ENCODE data around the gene NPIPA7. TPM values are rescaled to one million over a fixed set of nuclear protein-coding genes. Genes with fewer than 3 reads are reported as not detected.
"Not testable (repeated sequence)": the region's sequence is repeated elsewhere in the genome, so short reads cannot be mapped to it uniquely, and the experiment has no call there.

The NPIPA7 gene
- 10.0 TPM for polyA plus RNA-seq (2013, experiment 1 of 2)
- polyA plus RNA-seq (2013, experiment 2 of 2): 9.1 TPM

- no CpG with 5 or more reads among the region's 3 CpGs for WGBS
- not testable (repeated sequence) for H2AFZ ChIP-seq (ENCODE audit: low read depth, low read length); H3K14ac ChIP-seq (ENCODE audit: low read length in 2 of 2); H3K27me3 ChIP-seq (ENCODE audit: control insufficient read depth in 1 of 2, insufficient read depth in 1 of 2, low read length in 2 of 2); H2BK5ac ChIP-seq (ENCODE audit: low read depth, low read length, poor library complexity, severe bottlenecking); H3K4me1 ChIP-seq (ENCODE audit: control insufficient read depth, insufficient read depth, low read depth, low read length); H2BK12ac ChIP-seq (ENCODE audit: low read length in 2 of 2); H3K4me2 ChIP-seq (ENCODE audit: low read length, poor library complexity, severe bottlenecking); H3K18ac ChIP-seq (ENCODE audit: low read depth in 1 of 2, low read length in 2 of 2); H3K9me3 ChIP-seq (ENCODE audit: control insufficient read depth, low read length); H3K27ac ChIP-seq (ENCODE audit: low read length, poor library complexity, severe bottlenecking); H3K4me3 ChIP-seq (ENCODE audit: insufficient read depth in 1 of 2, low read depth in 1 of 2, low read length in 2 of 2); H4K8ac ChIP-seq (ENCODE audit: low read length); H2AK5ac ChIP-seq (ENCODE audit: low read length, severe bottlenecking); H2BK120ac ChIP-seq (ENCODE audit: low read depth, low read length); H3K9ac ChIP-seq (ENCODE audit: low read length); DNase-seq; H2BK15ac ChIP-seq (ENCODE audit: low read depth, poor library complexity, severe bottlenecking); H4K91ac ChIP-seq (ENCODE audit: low read length); H3K36me3 ChIP-seq (ENCODE audit: control insufficient read depth in 1 of 2, insufficient read depth in 2 of 2, low read depth in 1 of 2, low read length in 2 of 2); H3K79me1 ChIP-seq (replicated peaks; ENCODE audit: low read length, poor library complexity, severe bottlenecking); H3K23ac ChIP-seq (ENCODE audit: low read length in 2 of 2); H3K4ac ChIP-seq (ENCODE audit: low read depth in 1 of 2, low read length in 2 of 2)
These were observed at the start of gene NPIPA7 for GRCh38 chr16:16378840-16379239. TSS of gene NPIPA7 (plus strand) at chr16:16379140. CDS start at chr16:16379245, 105 bp downstream.

GRCh38 chr16:16331466-16331865 is 47.5 kb upstream of the NPIPA7 start:
- H3K4me3 ChIP-seq (ENCODE audit: insufficient read depth in 1 of 2, low read depth in 1 of 2, low read length in 2 of 2); H2AFZ ChIP-seq (ENCODE audit: low read depth, low read length); H4K8ac ChIP-seq (ENCODE audit: low read length); H3K9ac ChIP-seq (ENCODE audit: low read length); H2BK12ac ChIP-seq (ENCODE audit: low read length in 2 of 2); H2BK5ac ChIP-seq (ENCODE audit: low read depth, low read length, poor library complexity, severe bottlenecking); DNase-seq; H3K27ac ChIP-seq (ENCODE audit: low read length, poor library complexity, severe bottlenecking); H3K23ac ChIP-seq (ENCODE audit: low read length in 2 of 2); H2BK120ac ChIP-seq (ENCODE audit: low read depth, low read length); H3K9me3 ChIP-seq (ENCODE audit: control insufficient read depth, low read length); H3K4me1 ChIP-seq (ENCODE audit: control insufficient read depth, insufficient read depth, low read depth, low read length); H3K18ac ChIP-seq (ENCODE audit: low read depth in 1 of 2, low read length in 2 of 2); H3K36me3 ChIP-seq (ENCODE audit: control insufficient read depth in 1 of 2, insufficient read depth in 2 of 2, low read depth in 1 of 2, low read length in 2 of 2); H4K91ac ChIP-seq (ENCODE audit: low read length); H2AK5ac ChIP-seq (ENCODE audit: low read length, severe bottlenecking); H3K4ac ChIP-seq (ENCODE audit: low read depth in 1 of 2, low read length in 2 of 2); H2BK15ac ChIP-seq (ENCODE audit: low read depth, poor library complexity, severe bottlenecking); H3K27me3 ChIP-seq (ENCODE audit: control insufficient read depth in 1 of 2, insufficient read depth in 1 of 2, low read length in 2 of 2); H3K14ac ChIP-seq (ENCODE audit: low read length in 2 of 2); H3K79me1 ChIP-seq (replicated peaks; ENCODE audit: low read length, poor library complexity, severe bottlenecking); H3K4me2 ChIP-seq (ENCODE audit: low read length, poor library complexity, severe bottlenecking): not testable (repeated sequence)
- WGBS: no CpG with 5 or more reads among the region's 23 CpGs

GRCh38 chr16:16357556-16357955 is 21.4 kb upstream of the NPIPA7 start:
- not testable (repeated sequence) for H3K9ac ChIP-seq (ENCODE audit: low read length); H3K4me3 ChIP-seq (ENCODE audit: insufficient read depth in 1 of 2, low read depth in 1 of 2, low read length in 2 of 2); H3K4me1 ChIP-seq (ENCODE audit: control insufficient read depth, insufficient read depth, low read depth, low read length); H2BK120ac ChIP-seq (ENCODE audit: low read depth, low read length); H3K27ac ChIP-seq (ENCODE audit: low read length, poor library complexity, severe bottlenecking); H3K36me3 ChIP-seq (ENCODE audit: control insufficient read depth in 1 of 2, insufficient read depth in 2 of 2, low read depth in 1 of 2, low read length in 2 of 2); H3K23ac ChIP-seq (ENCODE audit: low read length in 2 of 2); H2AFZ ChIP-seq (ENCODE audit: low read depth, low read length); H3K79me1 ChIP-seq (replicated peaks; ENCODE audit: low read length, poor library complexity, severe bottlenecking); H3K18ac ChIP-seq (ENCODE audit: low read depth in 1 of 2, low read length in 2 of 2); H4K8ac ChIP-seq (ENCODE audit: low read length); H3K4me2 ChIP-seq (ENCODE audit: low read length, poor library complexity, severe bottlenecking); H2BK5ac ChIP-seq (ENCODE audit: low read depth, low read length, poor library complexity, severe bottlenecking); H2BK12ac ChIP-seq (ENCODE audit: low read length in 2 of 2); H3K14ac ChIP-seq (ENCODE audit: low read length in 2 of 2); DNase-seq; H4K91ac ChIP-seq (ENCODE audit: low read length); H3K4ac ChIP-seq (ENCODE audit: low read depth in 1 of 2, low read length in 2 of 2); H2AK5ac ChIP-seq (ENCODE audit: low read length, severe bottlenecking); H2BK15ac ChIP-seq (ENCODE audit: low read depth, poor library complexity, severe bottlenecking); H3K27me3 ChIP-seq (ENCODE audit: control insufficient read depth in 1 of 2, insufficient read depth in 1 of 2, low read length in 2 of 2); H3K9me3 ChIP-seq (ENCODE audit: control insufficient read depth, low read length)
- WGBS: 72% methylated on average over 15 of the region's 30 CpGs

GRCh38 chr16:16358539-16359240 is 20.2 kb upstream of the NPIPA7 start:
- H3K23ac ChIP-seq (ENCODE audit: low read length in 2 of 2); DNase-seq; H3K4me1 ChIP-seq (ENCODE audit: control insufficient read depth, insufficient read depth, low read depth, low read length); H3K4ac ChIP-seq (ENCODE audit: low read depth in 1 of 2, low read length in 2 of 2); H3K14ac ChIP-seq (ENCODE audit: low read length in 2 of 2); H3K18ac ChIP-seq (ENCODE audit: low read depth in 1 of 2, low read length in 2 of 2); H3K79me1 ChIP-seq (replicated peaks; ENCODE audit: low read length, poor library complexity, severe bottlenecking); H3K9me3 ChIP-seq (ENCODE audit: control insufficient read depth, low read length); H2AK5ac ChIP-seq (ENCODE audit: low read length, severe bottlenecking); H4K91ac ChIP-seq (ENCODE audit: low read length); H3K4me3 ChIP-seq (ENCODE audit: insufficient read depth in 1 of 2, low read depth in 1 of 2, low read length in 2 of 2); H2BK5ac ChIP-seq (ENCODE audit: low read depth, low read length, poor library complexity, severe bottlenecking); H2BK12ac ChIP-seq (ENCODE audit: low read length in 2 of 2); H2BK120ac ChIP-seq (ENCODE audit: low read depth, low read length); H3K27ac ChIP-seq (ENCODE audit: low read length, poor library complexity, severe bottlenecking); H2BK15ac ChIP-seq (ENCODE audit: low read depth, poor library complexity, severe bottlenecking); H3K9ac ChIP-seq (ENCODE audit: low read length); H3K4me2 ChIP-seq (ENCODE audit: low read length, poor library complexity, severe bottlenecking); H3K36me3 ChIP-seq (ENCODE audit: control insufficient read depth in 1 of 2, insufficient read depth in 2 of 2, low read depth in 1 of 2, low read length in 2 of 2); H4K8ac ChIP-seq (ENCODE audit: low read length); H2AFZ ChIP-seq (ENCODE audit: low read depth, low read length); H3K27me3 ChIP-seq (ENCODE audit: control insufficient read depth in 1 of 2, insufficient read depth in 1 of 2, low read length in 2 of 2): not testable (repeated sequence)
- no CpG with 5 or more reads among the region's 40 CpGs for WGBS

All from mesenchymal stem cell (in vitro differentiated cells and primary cell).